Parathyroid adenoma (tissue), 2 donors: Measurements from ENCODE around the gene CASQ2.

Experiments
- H2AFZ ChIP-seq: fragments of 300-600 bp; sonication (generic); one replicate; pipeline ENCODE4 v1.7.0; 2017; ENCODE audit warnings: antibody characterized with exemption, mild to moderate bottlenecking
- H3K27ac ChIP-seq: fragments of 300-600 bp; sonication (generic); one replicate; pipeline ENCODE4 v1.7.0; 2017
- H3K27me3 ChIP-seq: fragments of 300-600 bp; sonication (generic); one replicate; pipeline ENCODE4 v1.7.0; 2017; ENCODE audit warnings: low read length; ENCODE audit not compliant: control insufficient read depth, insufficient read depth
- H3K36me3 ChIP-seq: fragments of 300-600 bp; sonication (generic); one replicate; pipeline ENCODE4 v1.7.0; 2017; ENCODE audit warnings: low read length; ENCODE audit not compliant: control insufficient read depth, insufficient read depth
- H3K4me1 ChIP-seq: fragments of 300-600 bp; sonication (generic); one replicate; pipeline ENCODE4 v1.7.0; 2017; ENCODE audit warnings: control low read depth
- H3K4me2 ChIP-seq: fragments of 300-600 bp; sonication (generic); one replicate; pipeline ENCODE4 v1.7.0; 2017; ENCODE audit warnings: low read length
- H3K4me3 ChIP-seq: fragments of 300-600 bp; sonication (generic); one replicate; pipeline ENCODE4 v1.7.0; 2017; ENCODE audit warnings: low read depth, low read length
- H3K79me2 ChIP-seq: fragments of 300-600 bp; sonication (generic); one replicate; pipeline ENCODE4 v1.7.0; 2017; ENCODE audit warnings: control low read depth
- H3K9ac ChIP-seq: fragments of 300-600 bp; sonication (generic); one replicate; pipeline ENCODE4 v1.7.0; 2017; ENCODE audit warnings: mild to moderate bottlenecking
- H3K9me3 ChIP-seq: fragments of 300-600 bp; sonication (generic); one replicate; pipeline ENCODE4 v1.7.0; 2017; ENCODE audit warnings: low read length; ENCODE audit not compliant: control insufficient read depth
- CTCF ChIP-seq: fragments of 300-600 bp; sonication (generic); IDR thresholded peaks from one replicate; pipeline ENCODE4 v1.7.0; 2017; ENCODE audit warnings: antibody characterized with exemption, mild to moderate bottlenecking
- donor health status: primary hyperparathyroidism.

CASQ2 gene

GRCh38 chr1:115805597-115805996 is 37.1 kb upstream of the CASQ2 start:
- H3K36me3 ChIP-seq, result no peaks in the 10 kb centered on the region
- no peak overlapping the region for H3K4me2 ChIP-seq
- no peaks in the 10 kb centered on the region for H3K27me3 ChIP-seq
- H3K4me1 ChIP-seq, result no peaks in the 10 kb centered on the region
- TF ChIP-seq CTCF, result no peak
- no peak overlapping the region for H3K27ac ChIP-seq
- H3K4me3 ChIP-seq, result no peak overlapping the region
- no peaks in the 10 kb centered on the region for H3K79me2 ChIP-seq
- H2AFZ ChIP-seq, result no peak overlapping the region
- H3K9me3 ChIP-seq, result no peaks in the 10 kb centered on the region
- H3K9ac ChIP-seq, result no peak overlapping the region

GRCh38 chr1:115802416-115802815 is 33.9 kb upstream of the CASQ2 start:
- H3K27me3 ChIP-seq, result no peaks in the 10 kb centered on the region
- no peak overlapping the region for H3K9ac ChIP-seq
- H3K36me3 ChIP-seq, result no peaks in the 10 kb centered on the region
- H2AFZ ChIP-seq, result no peak overlapping the region
- no peaks in the 10 kb centered on the region for H3K4me1 ChIP-seq
- no peak overlapping the region for H3K4me2 ChIP-seq
- H3K9me3 ChIP-seq, result no peaks in the 10 kb centered on the region
- no peak overlapping the region for H3K4me3 ChIP-seq
- no peaks in the 10 kb centered on the region for H3K79me2 ChIP-seq
- TF ChIP-seq CTCF, result no peak
- H3K27ac ChIP-seq, result no peak overlapping the region

GRCh38 chr1:115797486-115797885 is 29.0 kb upstream of the CASQ2 start:
- no peaks in the 10 kb centered on the region for H3K9me3 ChIP-seq
- H3K27ac ChIP-seq, result no peak overlapping the region
- H3K4me2 ChIP-seq, result no peak overlapping the region
- no peak for TF ChIP-seq CTCF
- H3K4me3 ChIP-seq, result no peak overlapping the region
- no peaks in the 10 kb centered on the region for H3K4me1 ChIP-seq
- H3K79me2 ChIP-seq, result no peaks in the 10 kb centered on the region
- no peak overlapping the region for H3K9ac ChIP-seq
- no peaks in the 10 kb centered on the region for H3K36me3 ChIP-seq
- H2AFZ ChIP-seq, result no peak overlapping the region
- H3K27me3 ChIP-seq, result no peaks in the 10 kb centered on the region

GRCh38 chr1:115796897-115797296 is 28.4 kb upstream of the CASQ2 start:
- TF ChIP-seq CTCF, result no peak
- H3K27ac ChIP-seq, result no peak overlapping the region
- H3K4me3 ChIP-seq, result no peak overlapping the region
- H2AFZ ChIP-seq, result no peak overlapping the region
- no peaks in the 10 kb centered on the region for H3K9me3 ChIP-seq
- no peaks in the 10 kb centered on the region for H3K79me2 ChIP-seq
- H3K4me2 ChIP-seq, result no peak overlapping the region
- H3K9ac ChIP-seq, result no peak overlapping the region
- H3K36me3 ChIP-seq, result no peaks in the 10 kb centered on the region
- H3K4me1 ChIP-seq, result no peaks in the 10 kb centered on the region
- H3K27me3 ChIP-seq, result no peaks in the 10 kb centered on the region

- TF ChIP-seq CTCF, result no peak
- H3K79me2 ChIP-seq, result no peaks in the 10 kb centered on the region
These were observed 27.5 kb upstream of the CASQ2 start for GRCh38 chr1:115796036-115796435.

More at GRCh38 chr1:115796036-115796435, 27.5 kb upstream of the CASQ2 start:
- Histone ChIP-seq H2AFZ (no peak overlapping the region), H3K4me3 (no peak overlapping the region), H3K4me2 (no peak overlapping the region), H3K9ac (no peak overlapping the region), H3K4me1 (no peaks in the 10 kb centered on the region), H3K9me3 (no peaks in the 10 kb centered on the region), H3K27me3 (no peaks in the 10 kb centered on the region), H3K36me3 (no peaks in the 10 kb centered on the region), H3K27ac (no peak overlapping the region)
